Measurements from ENCODE around the gene GATA2.

Gene GATA2

GRCh38 chr3:128523591-128523990 lies 30.6 kb upstream of the GATA2 start:
- no peak for DNase-seq (ENCODE audit: low spot score)
- no peak overlapping the region for H3K27ac ChIP-seq
- H3K4me3 ChIP-seq: no peak overlapping the region
- TF ChIP-seq, protein P1, sequence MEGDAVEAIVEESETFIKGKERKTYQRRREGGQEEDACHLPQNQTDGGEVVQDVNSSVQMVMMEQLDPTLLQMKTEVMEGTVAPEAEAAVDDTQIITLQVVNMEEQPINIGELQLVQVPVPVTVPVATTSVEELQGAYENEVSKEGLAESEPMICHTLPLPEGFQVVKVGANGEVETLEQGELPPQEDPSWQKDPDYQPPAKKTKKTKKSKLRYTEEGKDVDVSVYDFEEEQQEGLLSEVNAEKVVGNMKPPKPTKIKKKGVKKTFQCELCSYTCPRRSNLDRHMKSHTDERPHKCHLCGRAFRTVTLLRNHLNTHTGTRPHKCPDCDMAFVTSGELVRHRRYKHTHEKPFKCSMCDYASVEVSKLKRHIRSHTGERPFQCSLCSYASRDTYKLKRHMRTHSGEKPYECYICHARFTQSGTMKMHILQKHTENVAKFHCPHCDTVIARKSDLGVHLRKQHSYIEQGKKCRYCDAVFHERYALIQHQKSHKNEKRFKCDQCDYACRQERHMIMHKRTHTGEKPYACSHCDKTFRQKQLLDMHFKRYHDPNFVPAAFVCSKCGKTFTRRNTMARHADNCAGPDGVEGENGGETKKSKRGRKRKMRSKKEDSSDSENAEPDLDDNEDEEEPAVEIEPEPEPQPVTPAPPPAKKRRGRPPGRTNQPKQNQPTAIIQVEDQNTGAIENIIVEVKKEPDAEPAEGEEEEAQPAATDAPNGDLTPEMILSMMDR (IDR thresholded peaks at IDR 0.05): no peak

DNA sequence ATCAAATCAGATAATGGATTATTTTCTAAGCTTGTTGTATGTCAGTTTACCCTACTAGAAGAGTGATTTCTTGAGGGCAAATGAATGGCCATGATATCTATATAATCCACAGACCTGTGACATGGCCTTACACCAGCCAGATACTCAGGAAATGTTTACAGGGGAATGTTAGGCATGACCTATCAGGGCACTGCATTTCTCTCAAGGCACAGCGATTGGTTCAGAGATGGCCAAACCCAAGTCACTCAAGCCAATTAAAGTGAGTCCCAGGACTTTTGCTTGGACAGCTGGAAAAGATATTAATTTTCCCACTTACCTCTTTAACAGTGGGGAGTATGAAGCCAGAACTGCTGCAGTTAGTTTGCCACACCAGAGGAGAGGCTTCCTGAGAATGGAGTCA lies 28.7 kb upstream of the GATA2 start:
- no peak for DNase-seq (ENCODE audit: low spot score)
- TF ChIP-seq, protein P1 (IDR thresholded peaks at IDR 0.05): no peak
- no peak overlapping the region for H3K27ac ChIP-seq
- H3K4me3 ChIP-seq: no peak overlapping the region

- no peak for DNase-seq (ENCODE audit: low spot score)
- H3K4me3 ChIP-seq: no peak overlapping the region
- no peak overlapping the region for H3K27ac ChIP-seq
- TF ChIP-seq, protein P1 (IDR thresholded peaks at IDR 0.05): no peak
Measured at GRCh38 chr3:128518587-128519490, 25.8 kb upstream of the GATA2 start.

- Histone ChIP-seq H3K27ac (no peak overlapping the region), H3K4me3 (no peak overlapping the region)
- TF ChIP-seq, protein P1 (IDR thresholded peaks at IDR 0.05): no peak
- DNase-seq (ENCODE audit: low spot score): no peak
Measured at GRCh38 chr3:128517648-128518047, 24.6 kb upstream of the GATA2 start.

DNA sequence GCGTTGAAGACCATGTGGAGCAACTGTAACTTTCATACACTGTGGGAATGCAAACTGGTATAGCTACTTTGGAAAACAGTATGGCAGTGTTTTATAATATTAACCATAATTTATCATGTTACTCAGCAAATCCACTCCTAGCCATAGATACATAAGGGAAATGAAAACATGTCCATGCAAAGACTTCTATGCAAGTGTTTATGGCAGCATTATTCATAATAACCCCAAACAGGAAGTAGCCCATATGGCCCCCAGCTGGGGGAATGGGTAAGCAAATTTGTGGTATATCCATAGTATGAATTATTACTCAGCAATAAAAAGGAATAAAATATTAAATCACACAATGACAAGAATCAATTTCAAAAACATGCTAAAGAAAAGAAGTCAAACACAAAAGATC lies 23.0 kb upstream of the GATA2 start:
- Histone ChIP-seq H3K27ac (no peak overlapping the region), H3K4me3 (no peak overlapping the region)
- TF ChIP-seq, protein P1 (IDR thresholded peaks at IDR 0.05): no peak
- DNase-seq (ENCODE audit: low spot score): no peak

- Histone ChIP-seq H3K4me3 (no peak overlapping the region), H3K27ac (no peak overlapping the region)
- TF ChIP-seq, protein P1 (IDR thresholded peaks at IDR 0.05): no peak
- DNase-seq (ENCODE audit: low spot score): no peak
Measured at GRCh38 chr3:128508852-128509251, 15.9 kb upstream of the GATA2 start.

GRCh38 chr3:128506754-128507153 lies 13.8 kb upstream of the GATA2 start:
- H3K27ac ChIP-seq: no peak overlapping the region
- TF ChIP-seq, protein P1 (IDR thresholded peaks at IDR 0.05): no peak
- no peak overlapping the region for H3K4me3 ChIP-seq
- DNase-seq (ENCODE audit: low spot score): no peak

All from coronary artery (tissue), 2 donors.